Measurements from ENCODE around the gene HOXB2. TPM values are rescaled to one million over a fixed set of nuclear protein-coding genes. Genes with fewer than 3 reads are reported as not detected.

Gene HOXB2
- total RNA-seq, 1 donor from 2014 or later = 15.2 TPM

DNA sequence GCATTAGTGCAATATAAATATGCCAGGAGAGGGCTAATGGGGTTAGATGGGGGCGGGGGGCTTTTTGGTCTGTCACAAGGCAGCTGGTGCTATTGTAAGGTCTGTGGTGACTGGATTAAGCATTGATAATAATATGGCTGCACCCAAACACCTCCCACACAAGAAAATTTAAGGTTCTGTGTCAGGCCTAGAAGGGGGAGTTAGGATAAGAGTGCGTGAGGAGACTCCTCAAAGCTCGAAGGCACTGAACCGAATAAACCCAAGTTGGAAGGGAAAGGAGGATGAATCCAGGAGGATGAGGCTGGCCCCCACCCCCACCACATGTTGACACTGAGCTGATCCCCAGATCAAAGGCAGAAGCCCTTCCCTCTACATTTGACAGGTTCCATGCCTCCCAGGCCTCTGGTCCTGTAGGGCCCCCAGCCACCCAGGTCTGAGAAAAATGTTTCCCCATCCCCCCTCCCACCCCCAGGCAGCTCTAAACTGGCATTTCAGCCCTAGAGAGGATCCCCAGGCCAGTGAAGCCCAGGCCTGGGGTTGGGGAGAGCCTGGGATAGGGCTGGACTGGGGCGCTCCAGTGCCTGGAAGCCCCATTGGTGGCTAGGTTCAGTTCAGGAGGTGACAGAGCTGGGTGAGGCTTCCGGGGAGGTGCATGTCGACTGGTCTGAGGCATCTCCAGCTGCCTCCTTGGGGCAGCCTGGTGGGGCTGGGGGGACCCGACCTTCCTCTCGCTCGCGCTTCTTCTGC lies 15.8 kb downstream of the HOXB2 start:
- no peak for DNase-seq (ENCODE audit: low read depth)
- Histone ChIP-seq H3K36me3 (ENCODE audit: control insufficient read depth, insufficient read depth, low read length) (no peaks in the 10 kb centered on the region), H3K27me3 (ENCODE audit: control insufficient read depth, insufficient read depth, low read length) (no peaks in the 10 kb centered on the region), H3K4me3 (ENCODE audit: low read depth, low read length) (no peak overlapping the region)
- TF ChIP-seq, protein P1, sequence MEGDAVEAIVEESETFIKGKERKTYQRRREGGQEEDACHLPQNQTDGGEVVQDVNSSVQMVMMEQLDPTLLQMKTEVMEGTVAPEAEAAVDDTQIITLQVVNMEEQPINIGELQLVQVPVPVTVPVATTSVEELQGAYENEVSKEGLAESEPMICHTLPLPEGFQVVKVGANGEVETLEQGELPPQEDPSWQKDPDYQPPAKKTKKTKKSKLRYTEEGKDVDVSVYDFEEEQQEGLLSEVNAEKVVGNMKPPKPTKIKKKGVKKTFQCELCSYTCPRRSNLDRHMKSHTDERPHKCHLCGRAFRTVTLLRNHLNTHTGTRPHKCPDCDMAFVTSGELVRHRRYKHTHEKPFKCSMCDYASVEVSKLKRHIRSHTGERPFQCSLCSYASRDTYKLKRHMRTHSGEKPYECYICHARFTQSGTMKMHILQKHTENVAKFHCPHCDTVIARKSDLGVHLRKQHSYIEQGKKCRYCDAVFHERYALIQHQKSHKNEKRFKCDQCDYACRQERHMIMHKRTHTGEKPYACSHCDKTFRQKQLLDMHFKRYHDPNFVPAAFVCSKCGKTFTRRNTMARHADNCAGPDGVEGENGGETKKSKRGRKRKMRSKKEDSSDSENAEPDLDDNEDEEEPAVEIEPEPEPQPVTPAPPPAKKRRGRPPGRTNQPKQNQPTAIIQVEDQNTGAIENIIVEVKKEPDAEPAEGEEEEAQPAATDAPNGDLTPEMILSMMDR (IDR thresholded peaks at IDR 0.05; ENCODE audit: insufficient read depth, low read length, poor library complexity, severe bottlenecking) = no peak

DNA sequence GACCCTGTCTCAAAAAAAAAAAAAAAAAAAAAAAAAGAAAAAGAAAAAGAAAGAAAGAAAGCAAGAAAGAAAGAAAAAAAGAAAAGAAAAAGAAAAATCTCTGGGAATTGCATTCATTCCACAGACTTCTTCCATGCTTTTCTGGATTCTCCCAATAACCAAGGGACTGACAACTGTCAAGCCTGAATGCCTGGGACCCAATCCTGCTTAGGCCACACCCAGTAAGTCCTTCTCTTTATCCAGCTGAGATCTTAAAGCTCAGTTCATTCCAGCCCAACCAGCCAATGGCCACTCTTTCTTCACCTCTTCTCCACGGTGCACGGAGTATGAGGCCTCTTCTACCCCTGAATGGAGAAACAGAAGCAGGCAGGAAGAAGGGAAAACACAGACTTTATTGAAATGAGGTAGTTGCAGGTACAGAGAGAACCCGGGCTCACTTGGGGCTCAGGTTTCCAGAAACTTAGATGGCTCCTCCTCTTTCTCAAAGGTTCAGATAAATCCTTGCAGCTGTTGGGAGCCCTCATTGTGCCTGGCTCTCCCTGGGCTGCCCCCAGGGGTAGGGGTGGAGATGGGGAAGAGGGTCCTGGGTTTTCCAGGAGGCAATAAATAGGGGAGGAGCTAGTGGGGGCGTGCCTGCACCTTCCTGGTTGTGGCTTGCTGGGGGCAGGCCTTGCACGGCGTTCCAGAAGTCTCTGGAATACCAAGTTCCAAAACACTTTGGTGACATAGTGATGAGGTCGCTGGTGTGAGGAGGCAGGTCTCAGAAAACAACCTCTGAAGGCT lies 16.6 kb downstream of the HOXB2 start:
- Histone ChIP-seq H3K4me3 (ENCODE audit: low read depth, low read length) (no peak overlapping the region), H3K27me3 (ENCODE audit: control insufficient read depth, insufficient read depth, low read length) (no peaks in the 10 kb centered on the region), H3K36me3 (ENCODE audit: control insufficient read depth, insufficient read depth, low read length) (no peaks in the 10 kb centered on the region)
- TF ChIP-seq, protein P1 (IDR thresholded peaks at IDR 0.05; ENCODE audit: insufficient read depth, low read length, poor library complexity, severe bottlenecking) = no peak
- DNase-seq (ENCODE audit: low read depth) = no peak

DNA sequence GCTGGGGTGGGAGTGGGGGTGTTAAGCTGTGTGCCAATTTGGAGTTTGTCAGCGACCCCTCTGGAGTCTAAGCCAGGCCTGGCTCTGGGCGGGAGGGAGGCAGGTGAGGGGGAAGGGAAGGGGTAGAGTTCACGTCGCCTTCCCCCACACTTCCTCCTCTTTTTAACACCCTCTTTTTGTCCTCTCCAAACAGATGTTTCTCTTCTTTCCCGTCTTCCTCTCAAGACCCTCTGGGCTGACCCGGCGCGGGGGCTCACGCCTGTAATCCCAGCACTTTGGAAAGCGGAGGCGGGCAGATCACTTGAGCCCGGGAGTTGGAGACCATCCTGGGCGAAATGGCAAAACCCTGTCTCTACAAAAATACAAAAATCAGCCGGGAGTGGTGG lies 17.4 kb downstream of the HOXB2 start:
- no peak overlapping the region for H3K4me3 ChIP-seq (ENCODE audit: low read depth, low read length)
- no peaks in the 10 kb centered on the region for H3K27me3 ChIP-seq (ENCODE audit: control insufficient read depth, insufficient read depth, low read length)
- DNase-seq (ENCODE audit: low read depth) = no peak
- TF ChIP-seq, protein P1 (IDR thresholded peaks at IDR 0.05; ENCODE audit: insufficient read depth, low read length, poor library complexity, severe bottlenecking) = no peak
- H3K36me3 ChIP-seq (ENCODE audit: control insufficient read depth, insufficient read depth, low read length) = no peaks in the 10 kb centered on the region

DNA sequence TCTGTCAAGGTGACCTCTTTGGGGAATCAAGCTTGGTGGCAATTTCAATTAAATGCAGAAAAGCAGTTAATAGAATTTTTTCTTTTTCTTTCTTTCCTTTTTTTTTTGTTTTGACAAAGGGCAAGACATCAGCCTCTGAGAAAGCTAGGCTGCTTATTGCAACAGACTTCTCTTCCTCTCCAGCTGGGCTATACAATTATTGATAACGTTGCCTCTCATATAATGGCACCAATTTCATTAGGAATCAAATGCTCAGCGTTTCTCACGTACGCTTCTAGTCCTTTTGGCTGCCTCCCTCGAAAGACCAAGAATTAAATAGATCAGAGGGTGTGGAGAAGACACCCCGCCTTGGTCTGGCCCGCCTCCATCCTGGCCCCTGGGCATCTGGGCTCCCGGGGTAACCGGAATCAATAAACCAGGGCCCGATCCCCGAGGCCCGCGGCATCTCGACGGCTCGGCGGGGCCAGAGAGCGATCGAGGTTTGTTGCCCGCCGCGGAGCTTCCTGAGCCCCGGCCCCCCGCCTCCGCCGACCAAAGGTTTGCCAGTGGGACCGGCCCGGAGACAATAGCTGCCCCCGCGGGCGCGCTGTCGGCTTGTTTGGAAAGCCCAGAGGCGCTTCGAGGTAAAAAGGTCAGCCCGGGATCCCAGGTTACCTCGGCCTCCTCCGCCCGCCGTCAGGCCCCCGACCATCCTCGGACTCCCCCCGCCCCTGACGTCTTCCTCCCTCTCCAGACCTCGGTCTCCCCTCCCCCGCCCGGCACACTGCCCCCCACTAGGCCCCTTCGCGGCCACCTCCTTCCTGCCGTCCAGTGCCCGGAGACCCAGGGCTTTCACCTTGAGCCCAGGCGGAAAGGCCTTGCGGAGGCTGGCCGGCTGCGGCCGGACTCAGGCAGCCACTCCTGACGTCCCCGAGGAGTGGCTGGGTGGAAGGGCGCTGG lies 18.0 kb downstream of the HOXB2 start:
- no peak for DNase-seq (ENCODE audit: low read depth)
- no peaks in the 10 kb centered on the region for H3K27me3 ChIP-seq (ENCODE audit: control insufficient read depth, insufficient read depth, low read length)
- H3K4me3 ChIP-seq (ENCODE audit: low read depth, low read length) = no peak overlapping the region
- no peaks in the 10 kb centered on the region for H3K36me3 ChIP-seq (ENCODE audit: control insufficient read depth, insufficient read depth, low read length)
- TF ChIP-seq, protein P1 (IDR thresholded peaks at IDR 0.05; ENCODE audit: insufficient read depth, low read length, poor library complexity, severe bottlenecking) = no peak

DNA sequence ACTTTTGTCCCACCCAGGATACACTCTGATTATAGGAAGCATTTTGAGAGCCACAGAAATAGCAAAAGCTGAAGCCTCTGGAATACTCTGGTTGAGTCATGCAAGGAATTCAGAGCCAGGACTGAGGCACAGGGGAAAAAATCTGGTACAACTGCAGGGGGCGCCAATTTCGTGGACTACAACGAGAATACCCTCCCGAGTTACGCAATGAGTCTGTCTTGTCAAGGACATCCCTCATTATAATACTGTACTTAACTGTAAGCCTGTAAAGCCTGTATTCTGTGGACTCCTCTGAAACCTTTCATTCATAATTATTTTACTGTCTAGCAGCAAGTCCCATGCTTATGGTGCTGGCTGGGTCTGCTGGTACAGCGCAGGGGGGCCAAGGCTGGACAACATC lies 21.9 kb downstream of the HOXB2 start:
- Histone ChIP-seq H3K27me3 (ENCODE audit: control insufficient read depth, insufficient read depth, low read length) (no peaks in the 10 kb centered on the region), H3K36me3 (ENCODE audit: control insufficient read depth, insufficient read depth, low read length) (no peaks in the 10 kb centered on the region), H3K4me3 (ENCODE audit: low read depth, low read length) (no peak overlapping the region)
- TF ChIP-seq, protein P1 (IDR thresholded peaks at IDR 0.05; ENCODE audit: insufficient read depth, low read length, poor library complexity, severe bottlenecking) = peak; percentile 47
- no peak for DNase-seq (ENCODE audit: low read depth)

All from kidney epithelial cell (primary cell).